ENCODE data around the gene TPSG1.

- TF ChIP-seq, protein P1, sequence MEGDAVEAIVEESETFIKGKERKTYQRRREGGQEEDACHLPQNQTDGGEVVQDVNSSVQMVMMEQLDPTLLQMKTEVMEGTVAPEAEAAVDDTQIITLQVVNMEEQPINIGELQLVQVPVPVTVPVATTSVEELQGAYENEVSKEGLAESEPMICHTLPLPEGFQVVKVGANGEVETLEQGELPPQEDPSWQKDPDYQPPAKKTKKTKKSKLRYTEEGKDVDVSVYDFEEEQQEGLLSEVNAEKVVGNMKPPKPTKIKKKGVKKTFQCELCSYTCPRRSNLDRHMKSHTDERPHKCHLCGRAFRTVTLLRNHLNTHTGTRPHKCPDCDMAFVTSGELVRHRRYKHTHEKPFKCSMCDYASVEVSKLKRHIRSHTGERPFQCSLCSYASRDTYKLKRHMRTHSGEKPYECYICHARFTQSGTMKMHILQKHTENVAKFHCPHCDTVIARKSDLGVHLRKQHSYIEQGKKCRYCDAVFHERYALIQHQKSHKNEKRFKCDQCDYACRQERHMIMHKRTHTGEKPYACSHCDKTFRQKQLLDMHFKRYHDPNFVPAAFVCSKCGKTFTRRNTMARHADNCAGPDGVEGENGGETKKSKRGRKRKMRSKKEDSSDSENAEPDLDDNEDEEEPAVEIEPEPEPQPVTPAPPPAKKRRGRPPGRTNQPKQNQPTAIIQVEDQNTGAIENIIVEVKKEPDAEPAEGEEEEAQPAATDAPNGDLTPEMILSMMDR (IDR thresholded peaks at IDR 0.05; ENCODE audit: insufficient read depth, low read depth, low read length) = no peak
- no peak for TF ChIP-seq EZH2 (IDR thresholded peaks at IDR 0.05; ENCODE audit: insufficient read depth, low read length)
Measured at GRCh38 chr16:1189455-1189854, 35.6 kb downstream of the TPSG1 start.

Data from astrocyte (in vitro differentiated cells and primary cell).